ENCODE data around the gene DAZAP1. TPM values are rescaled to one million over a fixed set of nuclear protein-coding genes. Genes with fewer than 3 reads are reported as not detected.
A peak's percentile ranks its signal among the peaks of the same experiment; 100 is the strongest.
"Not testable (repeated sequence)": the region's sequence is repeated elsewhere in the genome, so short reads cannot be mapped to it uniquely, and the experiment has no call there.

Gene DAZAP1
- total RNA-seq, 1 donor from 2014 or later: 98.7 TPM

DNA sequence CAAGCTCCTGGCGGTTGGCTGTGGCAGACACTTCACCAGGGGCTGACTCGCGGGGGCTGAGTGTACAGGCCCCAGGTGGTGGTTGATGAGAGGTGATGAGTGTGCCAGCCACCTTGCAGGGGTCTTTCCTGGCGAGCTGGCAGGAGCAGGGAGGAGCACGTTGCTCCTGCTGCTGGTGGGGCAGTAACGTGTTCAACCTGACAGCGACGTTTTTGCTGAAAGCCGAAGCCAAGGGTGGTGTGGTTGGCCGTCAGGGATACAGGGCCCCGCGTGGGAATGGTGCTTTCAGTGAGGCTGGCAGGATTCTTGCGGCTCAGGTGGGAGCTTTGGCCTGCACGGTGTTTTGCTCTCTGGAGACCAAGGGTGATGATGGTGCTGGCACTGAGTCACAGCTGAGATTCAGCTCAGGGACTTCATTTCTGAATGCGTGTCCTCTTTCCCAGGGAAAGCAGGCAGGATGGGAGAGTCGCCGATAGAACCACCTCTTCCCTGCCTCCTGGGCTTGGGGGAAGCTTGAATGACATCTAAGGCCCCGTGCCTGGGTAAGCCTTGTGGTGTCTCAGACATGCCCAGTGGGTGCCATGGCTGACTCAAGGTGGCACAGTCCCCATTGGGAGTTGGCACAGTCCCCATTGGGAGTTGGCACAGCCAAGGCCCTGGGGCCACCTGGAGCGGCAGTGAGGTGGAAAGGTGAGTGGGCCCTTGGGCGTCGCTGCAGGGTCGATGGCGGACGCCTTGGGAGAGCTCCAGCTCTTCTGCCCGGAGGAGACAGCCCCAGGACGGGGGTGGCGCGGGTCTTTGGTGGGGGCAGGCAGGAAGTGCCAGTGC, 8.8 kb downstream of the DAZAP1 start:
- no peak for ATAC-seq
- H3K4me1 ChIP-seq: peaks cover 66% of the 10 kb centered on the region

DNA sequence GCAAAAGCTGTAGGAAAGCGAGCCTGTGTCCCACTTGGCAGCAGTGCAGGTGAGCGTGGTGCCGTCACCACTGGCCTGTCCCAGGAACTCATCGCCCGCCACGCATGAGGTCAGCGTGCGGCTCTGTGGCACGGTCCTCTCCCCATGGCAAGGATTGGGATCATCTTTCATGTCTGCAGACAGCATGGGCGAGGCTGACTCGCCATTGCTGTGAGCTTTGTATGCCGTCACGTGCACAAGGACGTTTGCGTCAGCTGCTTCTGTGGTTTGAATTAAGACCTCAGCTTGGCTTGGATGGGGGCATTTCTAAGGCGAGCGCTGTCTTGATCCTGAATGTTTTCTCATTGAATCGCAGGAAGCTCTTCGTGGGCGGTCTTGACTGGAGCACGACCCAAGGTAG, 9.8 kb downstream of the DAZAP1 start:
- DNase-seq (no peak), ATAC-seq (no peak)
- intact Hi-C loops (cut with DNase I): no loop called here
- peaks cover 46% of the 10 kb centered on the region for H3K36me3 ChIP-seq
- TF ChIP-seq, protein P1, sequence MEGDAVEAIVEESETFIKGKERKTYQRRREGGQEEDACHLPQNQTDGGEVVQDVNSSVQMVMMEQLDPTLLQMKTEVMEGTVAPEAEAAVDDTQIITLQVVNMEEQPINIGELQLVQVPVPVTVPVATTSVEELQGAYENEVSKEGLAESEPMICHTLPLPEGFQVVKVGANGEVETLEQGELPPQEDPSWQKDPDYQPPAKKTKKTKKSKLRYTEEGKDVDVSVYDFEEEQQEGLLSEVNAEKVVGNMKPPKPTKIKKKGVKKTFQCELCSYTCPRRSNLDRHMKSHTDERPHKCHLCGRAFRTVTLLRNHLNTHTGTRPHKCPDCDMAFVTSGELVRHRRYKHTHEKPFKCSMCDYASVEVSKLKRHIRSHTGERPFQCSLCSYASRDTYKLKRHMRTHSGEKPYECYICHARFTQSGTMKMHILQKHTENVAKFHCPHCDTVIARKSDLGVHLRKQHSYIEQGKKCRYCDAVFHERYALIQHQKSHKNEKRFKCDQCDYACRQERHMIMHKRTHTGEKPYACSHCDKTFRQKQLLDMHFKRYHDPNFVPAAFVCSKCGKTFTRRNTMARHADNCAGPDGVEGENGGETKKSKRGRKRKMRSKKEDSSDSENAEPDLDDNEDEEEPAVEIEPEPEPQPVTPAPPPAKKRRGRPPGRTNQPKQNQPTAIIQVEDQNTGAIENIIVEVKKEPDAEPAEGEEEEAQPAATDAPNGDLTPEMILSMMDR (IDR thresholded peaks at IDR 0.05): no peak
- peaks cover 56% of the 10 kb centered on the region for H3K4me1 ChIP-seq
- H3K9me3 ChIP-seq: no peaks in the 10 kb centered on the region
- H3K27me3 ChIP-seq: no peaks in the 10 kb centered on the region
- no peak overlapping the region for H3K4me3 ChIP-seq
- H3K27ac ChIP-seq: peak overlapping the region; percentile 87

More for the DNA sequence above, 8.8 kb downstream of the DAZAP1 start:
- H3K27ac ChIP-seq: peak overlapping the region; percentile 87
- TF ChIP-seq, protein P1 (IDR thresholded peaks at IDR 0.05): no peak
- H3K36me3 ChIP-seq: peaks cover 36% of the 10 kb centered on the region
- intact Hi-C loops (cut with DNase I): no loop called here
- H3K27me3 ChIP-seq: no peaks in the 10 kb centered on the region
- H3K9me3 ChIP-seq: no peaks in the 10 kb centered on the region
- DNase-seq: no peak
- H3K4me3 ChIP-seq: peak overlapping the region; percentile 15

DNA sequence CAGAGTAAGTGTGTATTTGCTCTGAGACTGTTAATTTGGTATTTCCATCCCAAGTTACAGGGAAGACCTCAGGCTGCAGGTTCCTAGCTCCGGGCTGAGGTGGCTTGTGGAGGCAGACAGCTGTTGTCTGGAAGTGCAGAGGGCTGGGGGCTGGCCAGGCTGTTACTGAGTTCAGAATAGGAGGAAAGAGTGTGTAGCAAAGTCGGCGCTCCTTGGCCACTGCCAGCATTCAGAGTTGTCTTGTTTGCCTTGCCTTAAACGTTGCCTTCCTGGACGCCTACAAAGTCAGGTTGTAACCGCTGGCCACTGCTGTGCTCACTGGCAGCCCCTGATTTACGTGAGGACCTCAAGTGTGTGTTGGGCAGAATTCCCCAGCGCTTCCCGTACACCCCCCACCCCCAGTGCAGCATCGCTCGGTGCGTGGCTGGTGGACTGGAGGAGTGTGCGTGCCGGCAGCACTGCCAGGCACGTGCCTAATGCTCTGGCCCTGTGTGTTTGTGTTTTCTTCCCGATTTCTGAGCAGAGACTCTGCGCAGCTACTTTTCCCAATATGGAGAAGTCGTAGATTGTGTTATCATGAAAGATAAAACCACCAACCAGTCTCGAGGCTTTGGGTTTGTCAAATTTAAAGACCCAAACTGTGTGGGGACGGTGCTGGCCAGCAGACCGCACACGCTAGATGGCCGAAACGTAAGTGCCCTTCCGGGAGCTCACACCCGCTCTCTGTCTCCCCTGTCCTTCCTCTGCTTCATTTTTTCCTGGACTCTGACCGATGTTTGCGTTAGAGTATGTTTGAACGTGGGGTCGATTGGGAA, 10.5 kb downstream of the DAZAP1 start:
- Histone ChIP-seq H3K27ac (peak overlapping the region; percentile 11), H3K9me3 (no peaks in the 10 kb centered on the region), H3K36me3 (peaks cover 51% of the 10 kb centered on the region), H3K4me1 (peaks cover 49% of the 10 kb centered on the region), H3K4me3 (no peak overlapping the region), H3K27me3 (no peaks in the 10 kb centered on the region)
- DNase-seq (no peak), ATAC-seq (no peak)
- intact Hi-C loops (cut with DNase I): no loop called here
- TF ChIP-seq, protein P1 (IDR thresholded peaks at IDR 0.05): no peak

DNA sequence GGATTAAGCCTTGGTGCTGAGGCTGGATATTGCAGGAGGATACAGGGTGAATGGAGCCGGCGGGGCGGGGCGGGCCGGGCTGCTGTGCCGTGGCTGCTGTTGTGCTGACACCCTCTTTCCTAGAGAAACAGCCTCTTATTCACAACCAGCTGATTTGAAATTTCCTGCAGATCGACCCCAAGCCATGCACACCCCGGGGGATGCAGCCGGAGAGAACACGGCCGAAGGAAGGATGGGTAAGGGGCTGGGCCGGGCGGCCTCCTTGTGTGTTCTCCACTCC, 11.1 kb downstream of the DAZAP1 start:
- no peak overlapping the region for H3K4me3 ChIP-seq
- ATAC-seq (no peak), DNase-seq (no peak)
- H3K4me1 ChIP-seq: peaks cover 44% of the 10 kb centered on the region
- peaks cover 53% of the 10 kb centered on the region for H3K36me3 ChIP-seq
- TF ChIP-seq, protein P1 (IDR thresholded peaks at IDR 0.05): no peak
- H3K27me3 ChIP-seq: no peaks in the 10 kb centered on the region
- no peaks in the 10 kb centered on the region for H3K9me3 ChIP-seq
- intact Hi-C loops (cut with DNase I): no loop called here
- H3K27ac ChIP-seq: no peak overlapping the region

DNA sequence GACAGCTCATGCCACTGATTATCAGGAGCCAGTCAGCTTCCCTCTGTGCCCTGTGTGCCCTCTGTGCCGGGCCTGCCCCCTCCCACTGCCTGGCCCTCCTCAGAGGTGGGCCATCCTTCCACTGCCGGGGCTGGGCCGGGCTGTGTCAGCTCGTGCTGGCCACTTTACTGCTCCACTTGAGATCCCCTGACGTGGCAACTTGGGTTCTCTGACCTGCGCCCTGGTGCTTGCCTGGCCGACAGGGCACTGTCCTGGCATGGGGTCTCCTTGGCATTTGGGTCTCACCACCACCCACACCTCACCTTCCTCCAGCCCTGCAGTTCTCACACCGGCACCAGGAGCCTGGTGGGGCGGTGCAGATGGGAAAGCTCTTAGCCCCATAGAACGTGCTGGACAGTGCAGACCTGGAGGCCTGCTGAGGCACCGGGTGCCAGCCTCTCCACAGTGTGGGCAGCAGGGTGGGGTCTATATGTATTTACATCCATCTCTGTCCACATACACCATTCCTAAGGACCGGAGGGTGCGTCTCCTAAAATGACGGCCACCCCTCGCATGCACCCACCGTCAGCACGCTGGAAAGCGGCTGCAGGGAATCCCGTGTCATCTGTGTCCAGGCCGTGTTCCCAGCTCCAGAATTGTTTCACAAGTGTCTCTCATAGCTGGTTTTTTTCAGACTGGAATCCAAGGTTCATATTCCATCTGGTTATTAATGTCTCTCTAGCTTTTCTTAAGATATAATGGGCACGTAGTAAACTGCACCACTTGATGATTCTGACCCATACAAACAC, 11.8 kb downstream of the DAZAP1 start:
- DNase-seq (no peak), ATAC-seq (no peak)
- no peak overlapping the region for H3K27ac ChIP-seq
- H3K36me3 ChIP-seq: peaks cover 59% of the 10 kb centered on the region
- TF ChIP-seq, protein P1 (IDR thresholded peaks at IDR 0.05): no peak
- intact Hi-C loops (cut with DNase I): no loop called here
- H3K9me3 ChIP-seq: no peaks in the 10 kb centered on the region
- H3K27me3 ChIP-seq: no peaks in the 10 kb centered on the region
- H3K4me3 ChIP-seq: no peak overlapping the region
- peaks cover 39% of the 10 kb centered on the region for H3K4me1 ChIP-seq

DNA sequence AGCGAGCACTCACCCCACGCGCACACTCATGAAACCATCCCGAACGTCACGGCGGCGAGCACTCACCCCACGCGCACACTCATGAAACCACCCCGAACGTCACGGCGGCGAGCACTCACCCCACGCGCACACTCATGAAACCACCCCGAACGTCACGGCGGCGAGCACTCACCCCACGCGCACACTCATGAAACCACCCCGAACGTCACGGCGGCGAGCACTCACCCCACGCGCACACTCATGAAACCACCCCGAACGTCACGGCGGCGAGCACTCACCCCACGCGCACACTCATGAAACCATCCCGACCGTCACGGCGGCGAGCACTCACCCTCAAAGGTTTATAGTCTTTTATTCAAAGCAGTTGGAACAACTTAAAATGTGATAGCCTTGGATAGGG, 12.7 kb downstream of the DAZAP1 start:
- H3K4me3 ChIP-seq; DNase-seq; H3K27ac ChIP-seq; ATAC-seq; intact Hi-C loops (cut with DNase I); H3K9me3 ChIP-seq; H3K27me3 ChIP-seq: not testable (repeated sequence)
- H3K4me1 ChIP-seq: peaks cover 29% of the 10 kb centered on the region
- H3K36me3 ChIP-seq: peaks cover 67% of the 10 kb centered on the region

Data from upper lobe of right lung (tissue), 1 donor.